ENCODE measurements around the gene DBNDD2.

Gene DBNDD2

GRCh38 chr20:45440891-45441685, 33.0 kb downstream of the DBNDD2 start:
- Histone ChIP-seq H3K4me1 (ENCODE audit: control insufficient read depth, insufficient read depth, low read length) (0 out of 2 replicates have a peak, but pooled peaks cover 3% of the 10 kb centered on the region), H3K4me3 (ENCODE audit: low read depth, low read length) (no peak overlapping the region), H3K9me3 (ENCODE audit: control insufficient read depth, insufficient read depth, low read depth, low read length) (no peaks in the 10 kb centered on the region), H3K36me3 (ENCODE audit: control insufficient read depth in 2 of 2, insufficient read depth in 1 of 2, low read length in 2 of 2) (no peaks in the 10 kb centered on the region), H3K27ac (ENCODE audit: extremely low read depth, low read depth, low read length) (no peak overlapping the region)
- TF ChIP-seq, protein P1, sequence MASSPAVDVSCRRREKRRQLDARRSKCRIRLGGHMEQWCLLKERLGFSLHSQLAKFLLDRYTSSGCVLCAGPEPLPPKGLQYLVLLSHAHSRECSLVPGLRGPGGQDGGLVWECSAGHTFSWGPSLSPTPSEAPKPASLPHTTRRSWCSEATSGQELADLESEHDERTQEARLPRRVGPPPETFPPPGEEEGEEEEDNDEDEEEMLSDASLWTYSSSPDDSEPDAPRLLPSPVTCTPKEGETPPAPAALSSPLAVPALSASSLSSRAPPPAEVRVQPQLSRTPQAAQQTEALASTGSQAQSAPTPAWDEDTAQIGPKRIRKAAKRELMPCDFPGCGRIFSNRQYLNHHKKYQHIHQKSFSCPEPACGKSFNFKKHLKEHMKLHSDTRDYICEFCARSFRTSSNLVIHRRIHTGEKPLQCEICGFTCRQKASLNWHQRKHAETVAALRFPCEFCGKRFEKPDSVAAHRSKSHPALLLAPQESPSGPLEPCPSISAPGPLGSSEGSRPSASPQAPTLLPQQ (tag by site-specific recombination; IDR thresholded peaks at IDR 0.05): no peak
- TF ChIP-seq GFI1B (tag by site-specific recombination; IDR thresholded peaks at IDR 0.05): no peak
- no peak for TF ChIP-seq KLF1 (tag by site-specific recombination; IDR thresholded peaks at IDR 0.05)
- TF ChIP-seq, protein P2, sequence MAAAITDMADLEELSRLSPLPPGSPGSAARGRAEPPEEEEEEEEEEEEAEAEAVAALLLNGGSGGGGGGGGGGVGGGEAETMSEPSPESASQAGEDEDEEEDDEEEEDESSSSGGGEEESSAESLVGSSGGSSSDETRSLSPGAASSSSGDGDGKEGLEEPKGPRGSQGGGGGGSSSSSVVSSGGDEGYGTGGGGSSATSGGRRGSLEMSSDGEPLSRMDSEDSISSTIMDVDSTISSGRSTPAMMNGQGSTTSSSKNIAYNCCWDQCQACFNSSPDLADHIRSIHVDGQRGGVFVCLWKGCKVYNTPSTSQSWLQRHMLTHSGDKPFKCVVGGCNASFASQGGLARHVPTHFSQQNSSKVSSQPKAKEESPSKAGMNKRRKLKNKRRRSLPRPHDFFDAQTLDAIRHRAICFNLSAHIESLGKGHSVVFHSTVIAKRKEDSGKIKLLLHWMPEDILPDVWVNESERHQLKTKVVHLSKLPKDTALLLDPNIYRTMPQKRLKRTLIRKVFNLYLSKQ (tag by site-specific recombination; IDR thresholded peaks at IDR 0.05; ENCODE audit: borderline replicate concordance): no peak
- no peak for TF ChIP-seq GLI4 (tag by site-specific recombination; IDR thresholded peaks at IDR 0.05)
- no peak for TF ChIP-seq ZNF16 (tag by site-specific recombination; IDR thresholded peaks at IDR 0.05; ENCODE audit: low read depth)
- no peak for TF ChIP-seq YY1 (tag by site-specific recombination; IDR thresholded peaks at IDR 0.05)
- no peak for TF ChIP-seq ZNF555 (tag by site-specific recombination; conservative IDR thresholded peaks at IDR 0.05)
- no peak for TF ChIP-seq ZNF624 (tag by site-specific recombination; IDR thresholded peaks at IDR 0.05)
- no peak for TF ChIP-seq MYNN (tag by site-specific recombination; IDR thresholded peaks at IDR 0.05; ENCODE audit: borderline replicate concordance)
- no peak for TF ChIP-seq KLF16 (tag by site-specific recombination; IDR thresholded peaks at IDR 0.05)
- no peak for TF ChIP-seq ZNF560 (tag by site-specific recombination; IDR thresholded peaks at IDR 0.05; ENCODE audit: borderline replicate concordance)
- no peak for TF ChIP-seq SALL2 (tag by site-specific recombination; IDR thresholded peaks at IDR 0.05; ENCODE audit: borderline replicate concordance)
- TF ChIP-seq ZNF473 (tag by site-specific recombination; IDR thresholded peaks at IDR 0.05): no peak
- TF ChIP-seq ZBTB11 (tag by site-specific recombination; conservative IDR thresholded peaks at IDR 0.05; ENCODE audit: low read depth): no peak
- no peak for TF ChIP-seq ZNF701 (tag by site-specific recombination; IDR thresholded peaks at IDR 0.05)
- TF ChIP-seq ZNF768 (tag by site-specific recombination; IDR thresholded peaks at IDR 0.05): no peak
- ChIA-PET POLR2A (no interaction called here), CTCF (no interaction called here)

- ChIA-PET POLR2A (no interaction called here), CTCF (no interaction called here)
- Histone ChIP-seq H3K36me3 (ENCODE audit: control insufficient read depth in 2 of 2, insufficient read depth in 1 of 2, low read length in 2 of 2) (no peaks in the 10 kb centered on the region), H3K9me3 (ENCODE audit: control insufficient read depth, insufficient read depth, low read depth, low read length) (no peaks in the 10 kb centered on the region), H3K27ac (ENCODE audit: extremely low read depth, low read depth, low read length) (no peak overlapping the region), H3K4me1 (ENCODE audit: control insufficient read depth, insufficient read depth, low read length) (no peaks in the 10 kb centered on the region), H3K4me3 (ENCODE audit: low read depth, low read length) (no peak overlapping the region)
- TF ChIP-seq ZNF114 (tag by site-specific recombination; IDR thresholded peaks at IDR 0.05) (no peak), ZNF747 (tag by site-specific recombination; IDR thresholded peaks at IDR 0.05) (no peak), ZFP69B (tag by site-specific recombination; IDR thresholded peaks at IDR 0.05) (no peak), ZXDB (tag by site-specific recombination; IDR thresholded peaks at IDR 0.05) (no peak), BCL11B (tag by site-specific recombination; IDR thresholded peaks at IDR 0.05; ENCODE audit: low read depth) (no peak), ZBTB6 (tag by site-specific recombination; IDR thresholded peaks at IDR 0.05) (no peak), ZNF560 (tag by site-specific recombination; IDR thresholded peaks at IDR 0.05; ENCODE audit: borderline replicate concordance) (no peak), ZNF354C (tag by site-specific recombination; IDR thresholded peaks at IDR 0.05; ENCODE audit: borderline replicate concordance, low read depth) (no peak), ZNF513 (tag by site-specific recombination; IDR thresholded peaks at IDR 0.05) (no peak), ZNF510 (tag by site-specific recombination; IDR thresholded peaks at IDR 0.05; ENCODE audit: insufficient replicate concordance) (no peak), ZNF223 (tag by site-specific recombination; IDR thresholded peaks at IDR 0.05) (no peak)
Measured at GRCh38 chr20:45441746-45442145, 33.7 kb downstream of the DBNDD2 start.

Measured in HEK293 (cell line).